Hematopoietic multipotent progenitor cell treated with erythropoietin and hydrocortisone succinate and interleukin-3 and kit ligand, for 17 days (in vitro differentiated cells): ENCODE measurements around the gene CYTIP.

Source experiments
- DNase-seq: peaks from one replicate; pipeline ENCODE4 v3.0.0-alpha.2; 2015; ENCODE audit warnings: low spot score

CYTIP gene

GRCh38 chr2:157463002-157463401, 19.1 kb upstream of the CYTIP start:
- DNase-seq: no peak

GRCh38 chr2:157460897-157461296, 17.0 kb upstream of the CYTIP start:
- DNase-seq: no peak

GRCh38 chr2:157460384-157460837, 16.5 kb upstream of the CYTIP start:
- no peak for DNase-seq

- DNase-seq: no peak
Measured at GRCh38 chr2:157459486-157459885, 15.6 kb upstream of the CYTIP start.

- no peak for DNase-seq
Measured at GRCh38 chr2:157447741-157448140, 3.9 kb upstream of the CYTIP start.

- no peak for DNase-seq
Measured at GRCh38 chr2:157447031-157447430, 3.1 kb upstream of the CYTIP start.

- no peak for DNase-seq
Measured at GRCh38 chr2:157444641-157445040, 752 bp upstream of the CYTIP start.

GRCh38 chr2:157443090-157443489, 799 bp downstream of the CYTIP start:
- no peak for DNase-seq

- DNase-seq: no peak
Measured at GRCh38 chr2:157442636-157443035, 1.3 kb downstream of the CYTIP start.

- no peak for DNase-seq
Measured at GRCh38 chr2:157442191-157442590, 1.7 kb downstream of the CYTIP start.

- DNase-seq: no peak
Measured at GRCh38 chr2:157441072-157441454, 2.8 kb downstream of the CYTIP start.

- DNase-seq: no peak
Measured at GRCh38 chr2:157440404-157441071, 3.4 kb downstream of the CYTIP start.

GRCh38 chr2:157439824-157440186, 4.1 kb downstream of the CYTIP start:
- DNase-seq: no peak

GRCh38 chr2:157438863-157439823, 4.7 kb downstream of the CYTIP start:
- no peak for DNase-seq

- DNase-seq: no peak
Measured at GRCh38 chr2:157433394-157433793, 10.5 kb downstream of the CYTIP start.

GRCh38 chr2:157432475-157433106, 11.3 kb downstream of the CYTIP start:
- no peak for DNase-seq

- no peak for DNase-seq
Measured at GRCh38 chr2:157431176-157431575, 12.7 kb downstream of the CYTIP start.

GRCh38 chr2:157428500-157429175, 15.3 kb downstream of the CYTIP start:
- no peak for DNase-seq

GRCh38 chr2:157427922-157428303, 16.0 kb downstream of the CYTIP start:
- DNase-seq: no peak

GRCh38 chr2:157427003-157427921, 16.6 kb downstream of the CYTIP start:
- DNase-seq: no peak

GRCh38 chr2:157426477-157426994, 17.4 kb downstream of the CYTIP start:
- no peak for DNase-seq
